SK-N-SH treated with all-trans-retinoic acid at 6 μM for 48 hours (cell line): ENCODE results near the gene FXYD6.
"Not testable (repeated sequence)": the region's sequence is repeated elsewhere in the genome, so short reads cannot be mapped to it uniquely, and the experiment has no call there.

ENCODE experiments used
- ARNTL ChIP-seq: fragments of 450-650 bp; formaldehyde crosslinking; IDR thresholded peaks from 2 replicates; pipeline ENCODE4 v1.5.0; 2020; ENCODE audit warnings: low read depth, mild to moderate bottlenecking, moderate library complexity, borderline replicate concordance
- GLIS3 ChIP-seq: fragments of 250-450 bp; sonication (Bioruptor Pico); IDR thresholded peaks from 2 replicates; pipeline ENCODE4 v1.5.0; 2020; ENCODE audit warnings: mild to moderate bottlenecking, moderate library complexity
- PATZ1 ChIP-seq: fragments of 250-450 bp; sonication (Bioruptor Pico); IDR thresholded peaks from 2 replicates; pipeline ENCODE4 v1.8.0; 2020; ENCODE audit warnings: mild to moderate bottlenecking, moderate library complexity, borderline replicate concordance
- PPARA ChIP-seq: fragments of 250-450 bp; sonication (Bioruptor Pico); IDR thresholded peaks from 2 replicates; pipeline ENCODE4 v1.5.0; 2020; ENCODE audit warnings: mild to moderate bottlenecking, borderline replicate concordance
- RARB ChIP-seq: fragments of 250-450 bp; sonication (Bioruptor Pico); IDR thresholded peaks from 2 replicates; pipeline ENCODE4 v1.8.0; 2021; ENCODE audit warnings: mild to moderate bottlenecking, moderate library complexity
- SNAI2 ChIP-seq: fragments of 250-450 bp; sonication (Bioruptor Pico); IDR thresholded peaks from 2 replicates; pipeline ENCODE4 v1.5.0; 2020; ENCODE audit warnings: mild to moderate bottlenecking, moderate library complexity
- TOX ChIP-seq: fragments of 250-450 bp; sonication (Bioruptor Pico); IDR thresholded peaks from 2 replicates; pipeline ENCODE4 v1.8.0; 2021; ENCODE audit warnings: mild to moderate bottlenecking, moderate library complexity, borderline replicate concordance
- ZFP3 ChIP-seq: fragments of 250-450 bp; sonication (Bioruptor Pico); IDR thresholded peaks from 2 replicates; pipeline ENCODE4 v1.5.0; 2020; ENCODE audit warnings: mild to moderate bottlenecking, moderate library complexity
- ZFP30 ChIP-seq: fragments of 450-650 bp; formaldehyde crosslinking; IDR thresholded peaks from 2 replicates; pipeline ENCODE4 v1.5.0; 2022; ENCODE audit warnings: mild to moderate bottlenecking, moderate library complexity
- ZNF565 ChIP-seq: fragments of 450-650 bp; formaldehyde crosslinking; conservative IDR thresholded peaks from 2 replicates; pipeline ENCODE4 v1.5.0; 2020; ENCODE audit warnings: low read depth, mild to moderate bottlenecking, moderate library complexity
- TF ChIP-seq, protein P1 (sequence below): fragments of 250-450 bp; sonication (Bioruptor Pico); IDR thresholded peaks from 2 replicates; pipeline ENCODE4 v1.5.0; 2020; ENCODE audit warnings: mild to moderate bottlenecking, moderate library complexity
- TF ChIP-seq, protein P2 (sequence below): fragments of 250-450 bp; sonication (Bioruptor Pico); IDR thresholded peaks from 2 replicates; pipeline ENCODE4 v1.8.0; 2021; ENCODE audit warnings: low read depth, mild to moderate bottlenecking, moderate library complexity, borderline replicate concordance

DNA sequence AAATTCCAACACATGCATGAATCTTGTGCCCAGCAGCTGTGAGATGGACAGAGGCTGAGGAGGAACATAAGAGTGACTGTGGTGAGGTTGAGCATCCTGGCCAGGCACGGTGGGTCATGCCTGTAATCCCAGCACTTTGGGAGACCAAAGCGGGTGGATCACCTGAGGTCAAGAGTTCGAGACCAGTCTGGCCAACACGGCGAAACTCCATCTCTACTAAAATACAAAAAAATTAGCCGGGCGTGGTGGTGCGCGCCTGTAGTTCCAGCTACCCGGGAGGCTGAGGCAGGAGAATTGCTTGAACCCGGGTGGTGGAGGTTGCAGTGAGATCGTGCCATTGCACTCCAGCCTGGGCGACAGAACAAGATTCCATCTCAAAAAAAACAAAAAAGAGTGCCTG, 10.9 kb downstream of the FXYD6 start:
- not testable (repeated sequence) for TF ChIP-seq ARNTL (CRISPR knock-in tag); TOX; RARB (CRISPR knock-in tag); ZNF565 (CRISPR knock-in tag); GLIS3 (CRISPR knock-in tag); ZFP30 (CRISPR knock-in tag); PPARA (CRISPR knock-in tag); PATZ1 (CRISPR knock-in tag); SNAI2; ZFP3
- TF ChIP-seq, protein P1, sequence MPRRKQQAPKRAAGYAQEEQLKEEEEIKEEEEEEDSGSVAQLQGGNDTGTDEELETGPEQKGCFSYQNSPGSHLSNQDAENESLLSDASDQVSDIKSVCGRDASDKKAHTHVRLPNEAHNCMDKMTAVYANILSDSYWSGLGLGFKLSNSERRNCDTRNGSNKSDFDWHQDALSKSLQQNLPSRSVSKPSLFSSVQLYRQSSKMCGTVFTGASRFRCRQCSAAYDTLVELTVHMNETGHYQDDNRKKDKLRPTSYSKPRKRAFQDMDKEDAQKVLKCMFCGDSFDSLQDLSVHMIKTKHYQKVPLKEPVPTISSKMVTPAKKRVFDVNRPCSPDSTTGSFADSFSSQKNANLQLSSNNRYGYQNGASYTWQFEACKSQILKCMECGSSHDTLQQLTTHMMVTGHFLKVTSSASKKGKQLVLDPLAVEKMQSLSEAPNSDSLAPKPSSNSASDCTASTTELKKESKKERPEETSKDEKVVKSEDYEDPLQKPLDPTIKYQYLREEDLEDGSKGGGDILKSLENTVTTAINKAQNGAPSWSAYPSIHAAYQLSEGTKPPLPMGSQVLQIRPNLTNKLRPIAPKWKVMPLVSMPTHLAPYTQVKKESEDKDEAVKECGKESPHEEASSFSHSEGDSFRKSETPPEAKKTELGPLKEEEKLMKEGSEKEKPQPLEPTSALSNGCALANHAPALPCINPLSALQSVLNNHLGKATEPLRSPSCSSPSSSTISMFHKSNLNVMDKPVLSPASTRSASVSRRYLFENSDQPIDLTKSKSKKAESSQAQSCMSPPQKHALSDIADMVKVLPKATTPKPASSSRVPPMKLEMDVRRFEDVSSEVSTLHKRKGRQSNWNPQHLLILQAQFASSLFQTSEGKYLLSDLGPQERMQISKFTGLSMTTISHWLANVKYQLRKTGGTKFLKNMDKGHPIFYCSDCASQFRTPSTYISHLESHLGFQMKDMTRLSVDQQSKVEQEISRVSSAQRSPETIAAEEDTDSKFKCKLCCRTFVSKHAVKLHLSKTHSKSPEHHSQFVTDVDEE (CRISPR knock-in tag) = not testable (repeated sequence)
- TF ChIP-seq, protein P2, sequence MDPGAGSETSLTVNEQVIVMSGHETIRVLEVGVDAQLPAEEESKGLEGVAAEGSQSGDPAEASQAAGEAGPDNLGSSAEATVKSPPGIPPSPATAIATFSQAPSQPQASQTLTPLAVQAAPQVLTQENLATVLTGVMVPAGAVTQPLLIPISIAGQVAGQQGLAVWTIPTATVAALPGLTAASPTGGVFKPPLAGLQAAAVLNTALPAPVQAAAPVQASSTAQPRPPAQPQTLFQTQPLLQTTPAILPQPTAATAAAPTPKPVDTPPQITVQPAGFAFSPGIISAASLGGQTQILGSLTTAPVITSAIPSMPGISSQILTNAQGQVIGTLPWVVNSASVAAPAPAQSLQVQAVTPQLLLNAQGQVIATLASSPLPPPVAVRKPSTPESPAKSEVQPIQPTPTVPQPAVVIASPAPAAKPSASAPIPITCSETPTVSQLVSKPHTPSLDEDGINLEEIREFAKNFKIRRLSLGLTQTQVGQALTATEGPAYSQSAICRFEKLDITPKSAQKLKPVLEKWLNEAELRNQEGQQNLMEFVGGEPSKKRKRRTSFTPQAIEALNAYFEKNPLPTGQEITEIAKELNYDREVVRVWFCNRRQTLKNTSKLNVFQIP = not testable (repeated sequence)
